ENCODE data around the gene ZFYVE26. TPM values are rescaled to one million over a fixed set of nuclear protein-coding genes. Genes with fewer than 3 reads are reported as not detected.

The ZFYVE26 gene
- total RNA-seq, 1 experiment from 2014 or later, result 19.9 TPM

DNA sequence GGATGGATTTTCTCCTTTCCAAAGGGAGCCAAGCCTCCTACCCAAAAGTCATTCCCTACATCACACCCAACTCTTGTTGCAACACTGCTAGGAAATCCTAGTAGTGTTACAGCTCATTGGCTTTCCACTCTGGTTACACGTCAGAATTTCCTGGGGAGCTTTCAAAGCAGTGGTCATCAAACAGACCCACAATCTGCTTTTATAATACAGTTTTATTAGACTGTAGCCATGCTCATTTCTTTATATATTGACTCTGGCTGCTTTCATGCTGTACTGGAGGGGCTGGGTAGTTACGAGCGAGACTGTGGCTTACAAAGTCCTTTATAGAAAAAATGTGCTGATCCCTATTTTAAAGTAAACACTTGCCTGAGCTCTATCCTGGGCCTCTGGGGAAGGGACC, 34.3 kb downstream of the ZFYVE26 start:
- no peaks in the 10 kb centered on the region for H4K20me1 ChIP-seq (ENCODE audit: control insufficient read depth, insufficient read depth, insufficient read length)
- TF ChIP-seq, protein P1, sequence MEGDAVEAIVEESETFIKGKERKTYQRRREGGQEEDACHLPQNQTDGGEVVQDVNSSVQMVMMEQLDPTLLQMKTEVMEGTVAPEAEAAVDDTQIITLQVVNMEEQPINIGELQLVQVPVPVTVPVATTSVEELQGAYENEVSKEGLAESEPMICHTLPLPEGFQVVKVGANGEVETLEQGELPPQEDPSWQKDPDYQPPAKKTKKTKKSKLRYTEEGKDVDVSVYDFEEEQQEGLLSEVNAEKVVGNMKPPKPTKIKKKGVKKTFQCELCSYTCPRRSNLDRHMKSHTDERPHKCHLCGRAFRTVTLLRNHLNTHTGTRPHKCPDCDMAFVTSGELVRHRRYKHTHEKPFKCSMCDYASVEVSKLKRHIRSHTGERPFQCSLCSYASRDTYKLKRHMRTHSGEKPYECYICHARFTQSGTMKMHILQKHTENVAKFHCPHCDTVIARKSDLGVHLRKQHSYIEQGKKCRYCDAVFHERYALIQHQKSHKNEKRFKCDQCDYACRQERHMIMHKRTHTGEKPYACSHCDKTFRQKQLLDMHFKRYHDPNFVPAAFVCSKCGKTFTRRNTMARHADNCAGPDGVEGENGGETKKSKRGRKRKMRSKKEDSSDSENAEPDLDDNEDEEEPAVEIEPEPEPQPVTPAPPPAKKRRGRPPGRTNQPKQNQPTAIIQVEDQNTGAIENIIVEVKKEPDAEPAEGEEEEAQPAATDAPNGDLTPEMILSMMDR (conservative IDR thresholded peaks at IDR 0.05), result no peak
- H4K91ac ChIP-seq (ENCODE audit: insufficient read length, low read depth, low read length), result no peak overlapping the region
- no peak overlapping the region for H3K14ac ChIP-seq (ENCODE audit: insufficient read depth, low read length)
- Mint-ChIP-seq H3K9me3 (no peaks in the 10 kb centered on the region), H3K27ac (no peak overlapping the region), H3K36me3 (ENCODE audit: insufficient read depth in 1 of 3, low read depth in 3 of 3) (peaks cover 20 to 82% (median 81%) of the 10 kb centered on the region in 3 experiments; a peak in 6 of 7 replicates), H3K27me3 (ENCODE audit: low read depth) (no peaks in the 10 kb centered on the region), H3K4me1 (no peaks in the 10 kb centered on the region), H3K4me3 (no peak overlapping the region)
- no peak overlapping the region for H4K5ac ChIP-seq (ENCODE audit: insufficient read length, low read depth, low read length)
- no peak overlapping the region for H2BK120ac ChIP-seq (ENCODE audit: low read depth, low read length, poor library complexity, severe bottlenecking)
- H3K9ac ChIP-seq (ENCODE audit: extremely low read depth, insufficient read length, low read length), result no peak overlapping the region
- no peak overlapping the region for H3K56ac ChIP-seq (ENCODE audit: insufficient read length, low read depth, low read length)
- H3K9me3 ChIP-seq (ENCODE audit: control insufficient read depth, low read depth, low read length), result no peaks in the 10 kb centered on the region
- H3K4ac ChIP-seq (ENCODE audit: low read depth, low read length), result no peak overlapping the region
- H2AFZ ChIP-seq (ENCODE audit: low read length), result no peak overlapping the region
- no CpG with 5 or more reads among the region's 3 CpGs for WGBS (ENCODE audit: extremely low coverage, insufficient read length, low lambda C conversion rate)
- H2BK15ac ChIP-seq (ENCODE audit: low read depth, low read length), result no peak overlapping the region
- H3T11ph ChIP-seq (ENCODE audit: low read length), result no peak overlapping the region
- H3K23me2 ChIP-seq (ENCODE audit: insufficient read length, low read depth, low read length, poor library complexity, severe bottlenecking), result no peaks in the 10 kb centered on the region
- no peaks in the 10 kb centered on the region for H3K79me2 ChIP-seq (ENCODE audit: insufficient read depth, low read length)
- DNase-seq, result no peak
- H3K23ac ChIP-seq (ENCODE audit: insufficient read length, low read depth, low read length), result no peak overlapping the region
- H3K79me1 ChIP-seq (ENCODE audit: insufficient read depth, low read depth, low read length, poor library complexity, severe bottlenecking), result no peaks in the 10 kb centered on the region
- H3K4me1 ChIP-seq (ENCODE audit: insufficient read depth, low read length), result no peaks in the 10 kb centered on the region
- H3K27ac ChIP-seq (ENCODE audit: insufficient read length, low read depth, low read length), result no peak overlapping the region
- no peak overlapping the region for H4K8ac ChIP-seq (replicated peaks; ENCODE audit: insufficient read length, low read depth, low read length)
- no peak overlapping the region for H2BK20ac ChIP-seq (ENCODE audit: low read depth, low read length, poor library complexity, severe bottlenecking)
- H2BK5ac ChIP-seq (ENCODE audit: insufficient read length, low read length), result no peak overlapping the region
- H2BK12ac ChIP-seq (ENCODE audit: insufficient read length, low read depth, low read length), result no peak overlapping the region
- H3K4me2 ChIP-seq (ENCODE audit: insufficient read depth, insufficient read length, low read length), result no peak overlapping the region
- H2AK5ac ChIP-seq (ENCODE audit: insufficient read length, low read length), result no peak overlapping the region
- H3K18ac ChIP-seq (ENCODE audit: insufficient read length, low read depth, low read length), result no peak overlapping the region
- no peaks in the 10 kb centered on the region for H3K27me3 ChIP-seq (ENCODE audit: insufficient read depth, low read length)

All from H9 (cell line).